Heart right ventricle (tissue), 16 donors: ENCODE measurements around the gene PXK. TPM values are rescaled to one million over a fixed set of nuclear protein-coding genes. Genes with fewer than 3 reads are reported as not detected.

ENCODE experiments used
- ATAC-seq, 8 donors: fragments of 200-7000 bp; cut with Tn5 transposase; one replicate each; pipeline ENCODE4 v1.9.1; 2020; ENCODE audit warnings: mild to moderate bottlenecking in 8 of 8, moderate library complexity in 8 of 8, moderate number of reproducible peaks in 1 of 8
- DNase-seq, 2 donors: peaks; one replicate each; pipeline ENCODE4 v3.0.0-alpha.2; 2020
- H3K27ac ChIP-seq, 10 donors: fragments of 200-600 bp; sonication (generic) in 2 of 10; one replicate each; pipeline versions ENCODE4 v1.5.0 to v1.8.0; 2020 to 2022; ENCODE audit warnings: mild to moderate bottlenecking in 3 of 10
- H3K27me3 ChIP-seq, 7 donors: fragments of 200-600 bp; one replicate each; pipeline ENCODE4 v1.8.0; 2021 to 2022; ENCODE audit warnings: mild to moderate bottlenecking in 2 of 7
- H3K36me3 ChIP-seq, 9 donors: fragments of 200-600 bp; sonication (generic) in 1 of 9; one replicate each; pipeline versions ENCODE4 v1.5.0 to v1.8.0; 2020 to 2022; ENCODE audit warnings: mild to moderate bottlenecking in 2 of 9
- H3K4me1 ChIP-seq, 9 donors: fragments of 200-600 bp; sonication (generic) in 1 of 9; one replicate each; pipeline versions ENCODE4 v1.5.0 to v1.8.0; 2020 to 2022; ENCODE audit warnings: mild to moderate bottlenecking in 4 of 9
- H3K4me3 ChIP-seq, 10 donors: fragments of 200-600 bp; sonication (generic) in 2 of 10; one replicate each; pipeline versions ENCODE4 v1.5.0 to v1.8.0; 2020 to 2022; ENCODE audit warnings: mild to moderate bottlenecking in 7 of 10, moderate library complexity in 2 of 10
- H3K9me3 ChIP-seq, 11 donors: fragments of 200-600 bp in 10 of 11; sonication (generic) in 2 of 11; one replicate each; pipeline versions ENCODE4 v1.5.0 to v1.8.0; 2013 to 2022; ENCODE audit warnings: mild to moderate bottlenecking in 2 of 11, control low read depth in 1 of 11, moderate library complexity in 1 of 11
- whole genome bisulfite sequencing, 2 donors: extraction: QIAGEN DNeasy Blood & Tissue Kit; methylation state at CpG; one replicate each; pipeline ENCODE4 v1.1.7; 2013; ENCODE audit warnings: inconsistent platforms in 1 of 2; 5-methylcytosine and 5-hydroxymethylcytosine counted together
- intact Hi-C, 10 donors: fragments of 100-400 bp; cut with DNase I; formaldehyde crosslinking; loops; one replicate each; pipeline versions ENCODE4 v1.11.1 to v1.14.2; 2022
- polyA plus RNA-seq, 2 donors: library from polyadenylated mRNA; stranded (reverse); fragments of 200-250 nt; gene quantifications; one replicate each; pipeline ENCODE4 v1.2.3, GENCODE V29; 2013
- total RNA-seq, 10 donors: library from RNA; stranded (reverse); fragmentation: NEBNext Ultra II Directional in 3 of 10; extraction: Animal tissue kit (Norgen Biotek cat#: 25700) in 3 of 10; gene quantifications; one replicate each; pipeline versions ENCODE4 v1.2.1 to v1.2.4, GENCODE V29; 2021 to 2023
- TF ChIP-seq, protein P1 (sequence below), 9 donors: fragments of 200-600 bp; sonication (generic) in 2 of 9; IDR thresholded peaks; one replicate each; pipeline versions ENCODE4 v1.5.0 to v1.8.0; 2021 to 2022; ENCODE audit warnings: antibody characterized with exemption in 9 of 9, mild to moderate bottlenecking in 5 of 9, moderate library complexity in 1 of 9
- donor health status: Arrhythmogenic right ventricular cardiomyopathy.
- donor health status: ischemic (EF 13 %, LVEDD 7.1; RV severe dilation, severe dysfunction).
- donor health status: healthy with polysubstance abuse.
- donor health status: DM: no; HTN: yes; CAD: no.
- donor health status: DM: no; HTN: no; CAD: no.
- donor health status: ischemic (EF 25% LVEDD 6.9; RV normal size, moderate dysfunction).
- donor health status: ischemic (EF 25% LVEDD 5.7; RV mildly dilated, moderate dysfunction).
- donor health status: healthy.
- donor health status: DM: yes; HTN: yes; CAD: no.
- donor health status: Ischemic cardiomyopathy.
- donor health status: ischemic (EF 35%, LVEDD 5.7; RV mildly dilated, moderate dysfunction).
- donor health status: nonischemic (EF 11% LVEDD 7.7; RV severe dilation, severe dysfunction).
- donor health status: DM: yes; HTN: yes; CAD: no.
- donor health status: PGD.
- donor health status: ischemic (EF 29% LVEDD 5.4; RV normal size, mild dysfunction).
- donor health status: nonischemic (EF 23%, LVEDD 6.1; RV moderate dilation, normal function).

PXK gene
- total and polyA plus RNA-seq, 12 donors, result 5.6 to 16.3 (median 10.8) TPM

DNA sequence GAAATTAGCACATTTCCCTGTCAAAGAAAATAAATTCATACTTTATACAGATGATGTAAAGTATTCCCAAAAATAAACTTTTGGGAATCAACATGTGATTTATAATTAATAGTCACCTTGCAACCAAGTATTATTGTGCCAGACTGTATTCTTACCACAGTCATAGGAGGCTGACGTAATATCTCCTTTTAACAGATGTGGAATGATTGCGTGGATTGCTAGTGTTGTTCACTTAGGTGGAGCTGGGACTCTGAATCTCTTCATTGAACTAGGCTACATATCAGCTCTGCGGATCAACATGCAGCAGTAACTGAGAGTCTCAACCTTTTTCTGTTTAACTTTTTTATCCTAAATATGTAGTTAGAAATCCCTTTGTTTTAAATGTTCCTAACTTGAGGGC, 37.2 kb downstream of the PXK start:
- no peak for ATAC-seq
- intact Hi-C loops, result no loop called here

GRCh38 chr3:58370407-58370806, 37.7 kb downstream of the PXK start:
- no peak for ATAC-seq
- Histone ChIP-seq H3K36me3 (peaks cover 0 to 21% (median 6%) of the 10 kb centered on the region in 9 donors), H3K9me3 (no peaks in the 10 kb centered on the region), H3K27ac (no peak overlapping the region), H3K4me1 (no peaks in the 10 kb centered on the region), H3K27me3 (no peaks in the 10 kb centered on the region), H3K4me3 (no peak overlapping the region)
- intact Hi-C loops, result no loop called here
- TF ChIP-seq, protein P1, sequence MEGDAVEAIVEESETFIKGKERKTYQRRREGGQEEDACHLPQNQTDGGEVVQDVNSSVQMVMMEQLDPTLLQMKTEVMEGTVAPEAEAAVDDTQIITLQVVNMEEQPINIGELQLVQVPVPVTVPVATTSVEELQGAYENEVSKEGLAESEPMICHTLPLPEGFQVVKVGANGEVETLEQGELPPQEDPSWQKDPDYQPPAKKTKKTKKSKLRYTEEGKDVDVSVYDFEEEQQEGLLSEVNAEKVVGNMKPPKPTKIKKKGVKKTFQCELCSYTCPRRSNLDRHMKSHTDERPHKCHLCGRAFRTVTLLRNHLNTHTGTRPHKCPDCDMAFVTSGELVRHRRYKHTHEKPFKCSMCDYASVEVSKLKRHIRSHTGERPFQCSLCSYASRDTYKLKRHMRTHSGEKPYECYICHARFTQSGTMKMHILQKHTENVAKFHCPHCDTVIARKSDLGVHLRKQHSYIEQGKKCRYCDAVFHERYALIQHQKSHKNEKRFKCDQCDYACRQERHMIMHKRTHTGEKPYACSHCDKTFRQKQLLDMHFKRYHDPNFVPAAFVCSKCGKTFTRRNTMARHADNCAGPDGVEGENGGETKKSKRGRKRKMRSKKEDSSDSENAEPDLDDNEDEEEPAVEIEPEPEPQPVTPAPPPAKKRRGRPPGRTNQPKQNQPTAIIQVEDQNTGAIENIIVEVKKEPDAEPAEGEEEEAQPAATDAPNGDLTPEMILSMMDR (IDR thresholded peaks at IDR 0.05), result no peak
- 94% methylated on average over 10 of the region's 10 CpGs for WGBS, 2 donors
- DNase-seq, result no peak

More for the DNA sequence above, 37.2 kb downstream of the PXK start:
- WGBS, 2 donors, result 94 to 98% methylated on average over 3 of the region's 3 CpGs
- Histone ChIP-seq H3K4me1 (peaks cover 0 to under 1% (median 0%) of the 10 kb centered on the region in 9 donors), H3K36me3 (peaks cover 0 to 21% (median 6%) of the 10 kb centered on the region in 9 donors), H3K9me3 (no peaks in the 10 kb centered on the region), H3K27ac (no peak overlapping the region), H3K4me3 (no peak overlapping the region), H3K27me3 (no peaks in the 10 kb centered on the region)
- TF ChIP-seq, protein P1 (IDR thresholded peaks at IDR 0.05), result no peak
- DNase-seq, result no peak

DNA sequence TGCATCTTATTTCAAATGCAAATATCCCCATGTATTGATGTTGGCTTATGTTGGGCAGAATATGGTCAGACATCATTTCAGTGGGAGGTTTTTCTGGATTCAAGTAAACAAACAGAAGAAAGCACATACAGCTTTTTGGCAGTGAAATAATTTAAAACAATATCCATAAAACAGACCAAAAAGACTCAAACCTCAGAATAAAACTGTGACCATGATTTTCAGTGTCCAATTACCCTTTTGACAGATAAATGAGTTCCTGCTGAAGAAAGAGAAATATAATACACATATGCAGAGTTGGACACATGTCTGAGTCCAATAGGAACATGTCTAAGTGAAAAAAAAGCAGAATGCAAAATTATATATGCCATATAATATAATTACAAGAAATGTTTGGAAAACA, 39.1 kb downstream of the PXK start:
- no peak for DNase-seq
- Histone ChIP-seq H3K4me3 (no peak overlapping the region), H3K4me1 (no peaks in the 10 kb centered on the region), H3K9me3 (no peaks in the 10 kb centered on the region), H3K27me3 (no peaks in the 10 kb centered on the region), H3K36me3 (peaks cover 0 to 21% (median 6%) of the 10 kb centered on the region in 9 donors), H3K27ac (no peak overlapping the region)
- intact Hi-C loops, result no loop called here
- TF ChIP-seq, protein P1 (IDR thresholded peaks at IDR 0.05), result no peak
- no peak for ATAC-seq

GRCh38 chr3:58375254-58375653, 42.6 kb downstream of the PXK start:
- Histone ChIP-seq H3K36me3 (peaks cover 0 to 15% (median 2%) of the 10 kb centered on the region in 9 donors), H3K27me3 (no peaks in the 10 kb centered on the region), H3K4me3 (no peak overlapping the region), H3K4me1 (no peaks in the 10 kb centered on the region), H3K27ac (no peak overlapping the region), H3K9me3 (no peaks in the 10 kb centered on the region)
- TF ChIP-seq, protein P1 (IDR thresholded peaks at IDR 0.05), result no peak
- ATAC-seq (no peak), DNase-seq (no peak)
- intact Hi-C loops, result no loop called here
- WGBS, 2 donors, result 74 to 81% methylated on average over 5 of the region's 5 CpGs
